Measurements from ENCODE around the gene ASB3.

Gene ASB3

GRCh38 chr2:53752385-53752784 lies 34.4 kb downstream of the ASB3 start (continued):
- TF ChIP-seq ZNF624 (tag by site-specific recombination; IDR thresholded peaks at IDR 0.05) (no peak), REST (tag by site-specific recombination; IDR thresholded peaks at IDR 0.05) (no peak), SP3 (tag by site-specific recombination; IDR thresholded peaks at IDR 0.05) (no peak), SALL2 (tag by site-specific recombination; IDR thresholded peaks at IDR 0.05; ENCODE audit: borderline replicate concordance) (no peak), BCL11A (tag by site-specific recombination; IDR thresholded peaks at IDR 0.05; ENCODE audit: low read depth) (no peak)

- no peak overlapping the region for H3K27ac ChIP-seq (ENCODE audit: extremely low read depth, low read depth, low read length)
These were observed 35.0 kb downstream of the ASB3 start for GRCh38 chr2:53751728-53752127.

GRCh38 chr2:53750041-53750768 lies 36.5 kb downstream of the ASB3 start:
- Histone ChIP-seq H3K4me3 (ENCODE audit: low read depth, low read length) (no peak overlapping the region), H3K27ac (ENCODE audit: extremely low read depth, low read depth, low read length) (no peak overlapping the region), H3K4me1 (ENCODE audit: control insufficient read depth, insufficient read depth, low read length) (no peaks in the 10 kb centered on the region), H3K9me3 (ENCODE audit: control insufficient read depth, insufficient read depth, low read depth, low read length) (no peaks in the 10 kb centered on the region), H3K36me3 (ENCODE audit: control insufficient read depth in 2 of 2, insufficient read depth in 1 of 2, low read length in 2 of 2) (peaks cover 9 to 28% of the 10 kb centered on the region in 2 experiments; a peak in 2 of 3 replicates)
- TF ChIP-seq ZBTB8A (tag by site-specific recombination; IDR thresholded peaks at IDR 0.05) (no peak), ZNF48 (tag by site-specific recombination; IDR thresholded peaks at IDR 0.05) (no peak), ZNF10 (tag by site-specific recombination; IDR thresholded peaks at IDR 0.05) (no peak), ZSCAN16 (tag by site-specific recombination; IDR thresholded peaks at IDR 0.05) (no peak), HIC1 (tag by site-specific recombination; IDR thresholded peaks at IDR 0.05) (no peak), PRDM10 (tag by site-specific recombination; IDR thresholded peaks at IDR 0.05) (no peak), ZNF138 (tag by site-specific recombination; IDR thresholded peaks at IDR 0.05; ENCODE audit: borderline replicate concordance) (no peak), ZNF114 (tag by site-specific recombination; IDR thresholded peaks at IDR 0.05) (no peak), ZNF623 (tag by site-specific recombination; IDR thresholded peaks at IDR 0.05) (no peak), GLIS1 (tag by site-specific recombination; IDR thresholded peaks at IDR 0.05) (no peak), ZFP69B (tag by site-specific recombination; IDR thresholded peaks at IDR 0.05) (no peak), ZNF155 (tag by site-specific recombination; IDR thresholded peaks at IDR 0.05) (no peak)
- ChIA-PET CTCF (no interaction called here), POLR2A (interaction anchor here (0.7 kb wide), 1 partner anchor 20 kb away, joined by 5 read pairs; no protein-coding TSS in a partner anchor)

More at GRCh38 chr2:53751728-53752127, 35.0 kb downstream of the ASB3 start:
- H3K4me3 ChIP-seq (ENCODE audit: low read depth, low read length): no peak overlapping the region
- CTCF ChIA-PET: interaction anchor here (0.7 kb wide), 1 partner anchor 10 kb away, joined by 3 read pairs; no protein-coding TSS in a partner anchor
- TF ChIP-seq ZNF704 (tag by site-specific recombination; IDR thresholded peaks at IDR 0.05) (no peak), ZBTB48 (tag by site-specific recombination; IDR thresholded peaks at IDR 0.05) (no peak), ZNF670 (tag by site-specific recombination; IDR thresholded peaks at IDR 0.05; ENCODE audit: low read depth) (no peak)
- H3K36me3 ChIP-seq (ENCODE audit: control insufficient read depth in 2 of 2, insufficient read depth in 1 of 2, low read length in 2 of 2): peaks cover 10 to 31% of the 10 kb centered on the region in 2 experiments; a peak in 2 of 3 replicates
- H3K9me3 ChIP-seq (ENCODE audit: control insufficient read depth, insufficient read depth, low read depth, low read length): no peaks in the 10 kb centered on the region
- no peaks in the 10 kb centered on the region for H3K4me1 ChIP-seq (ENCODE audit: control insufficient read depth, insufficient read depth, low read length)
- POLR2A ChIA-PET: interaction anchor here (1.1 kb wide), 1 partner anchor 16 kb away, joined by 3 read pairs; the partner anchor contains the start of gene CHAC2

Data from HEK293 (cell line).